Measurements from ENCODE around the gene SURF4.
"Not testable (repeated sequence)": the region's sequence is repeated elsewhere in the genome, so short reads cannot be mapped to it uniquely, and the experiment has no call there.

Gene SURF4

GRCh38 chr9:133393399-133393798, 17.5 kb upstream of the SURF4 start:
- Histone ChIP-seq H3K4me3 (ENCODE audit: low read depth in 1 of 2, low read length in 2 of 2) (no peak overlapping the region), H3K9ac (ENCODE audit: low read length) (no peak overlapping the region), H3K36me3 (ENCODE audit: insufficient read depth, low read length) (no peaks in the 10 kb centered on the region), H3K9me3 (ENCODE audit: low read length) (no peaks in the 10 kb centered on the region), H3K27ac (ENCODE audit: low read depth, low read length) (no peak overlapping the region), H3K27me3 (ENCODE audit: control insufficient read depth in 1 of 2, insufficient read depth in 2 of 2, low read length in 2 of 2) (peaks cover 0 to 10% of the 10 kb centered on the region in 2 donors), H3K4me1 (ENCODE audit: insufficient read depth, low read length) (no peaks in the 10 kb centered on the region)

GRCh38 chr9:133392308-133392707, 16.4 kb upstream of the SURF4 start:
- not testable (repeated sequence) for H3K27ac ChIP-seq (ENCODE audit: low read depth, low read length); H3K36me3 ChIP-seq (ENCODE audit: insufficient read depth, low read length); H3K4me1 ChIP-seq (ENCODE audit: insufficient read depth, low read length); H3K27me3 ChIP-seq (ENCODE audit: control insufficient read depth in 1 of 2, insufficient read depth in 2 of 2, low read length in 2 of 2); H3K9ac ChIP-seq (ENCODE audit: low read length); H3K4me3 ChIP-seq (ENCODE audit: low read depth in 1 of 2, low read length in 2 of 2); H3K9me3 ChIP-seq (ENCODE audit: low read length)

DNA sequence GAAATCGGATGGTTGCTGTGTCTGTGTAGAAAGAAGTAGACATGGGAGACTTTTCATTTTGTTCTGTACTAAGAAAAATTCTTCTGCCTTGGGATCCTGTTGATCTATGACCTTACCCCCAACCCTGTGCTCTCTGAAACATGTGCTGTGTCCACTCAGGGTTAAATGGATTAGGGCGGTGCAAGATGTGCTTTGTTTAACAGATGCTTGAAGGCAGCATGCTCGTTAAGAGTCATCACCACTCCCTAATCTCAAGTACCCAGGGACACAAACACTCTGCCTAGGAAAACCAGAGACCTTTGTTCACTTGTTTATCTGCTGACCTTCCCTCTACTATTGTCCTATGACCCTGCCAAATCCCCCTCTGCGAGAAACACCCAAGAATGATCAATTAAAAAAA, 15.6 kb upstream of the SURF4 start:
- H3K4me1 ChIP-seq (ENCODE audit: insufficient read depth, low read length); H3K4me3 ChIP-seq (ENCODE audit: low read depth in 1 of 2, low read length in 2 of 2); H3K9me3 ChIP-seq (ENCODE audit: low read length); H3K27ac ChIP-seq (ENCODE audit: low read depth, low read length); H3K36me3 ChIP-seq (ENCODE audit: insufficient read depth, low read length); H3K9ac ChIP-seq (ENCODE audit: low read length); H3K27me3 ChIP-seq (ENCODE audit: control insufficient read depth in 1 of 2, insufficient read depth in 2 of 2, low read length in 2 of 2): not testable (repeated sequence)

GRCh38 chr9:133390713-133391112, 14.9 kb upstream of the SURF4 start:
- Histone ChIP-seq H3K9me3 (ENCODE audit: low read length) (no peaks in the 10 kb centered on the region), H3K9ac (ENCODE audit: low read length) (no peak overlapping the region), H3K4me1 (ENCODE audit: insufficient read depth, low read length) (no peaks in the 10 kb centered on the region), H3K27ac (ENCODE audit: low read depth, low read length) (no peak overlapping the region), H3K36me3 (ENCODE audit: insufficient read depth, low read length) (no peaks in the 10 kb centered on the region), H3K4me3 (ENCODE audit: low read depth in 1 of 2, low read length in 2 of 2) (no peak overlapping the region), H3K27me3 (ENCODE audit: control insufficient read depth in 1 of 2, insufficient read depth in 2 of 2, low read length in 2 of 2) (peaks cover 0 to 10% of the 10 kb centered on the region in 2 donors)

DNA sequence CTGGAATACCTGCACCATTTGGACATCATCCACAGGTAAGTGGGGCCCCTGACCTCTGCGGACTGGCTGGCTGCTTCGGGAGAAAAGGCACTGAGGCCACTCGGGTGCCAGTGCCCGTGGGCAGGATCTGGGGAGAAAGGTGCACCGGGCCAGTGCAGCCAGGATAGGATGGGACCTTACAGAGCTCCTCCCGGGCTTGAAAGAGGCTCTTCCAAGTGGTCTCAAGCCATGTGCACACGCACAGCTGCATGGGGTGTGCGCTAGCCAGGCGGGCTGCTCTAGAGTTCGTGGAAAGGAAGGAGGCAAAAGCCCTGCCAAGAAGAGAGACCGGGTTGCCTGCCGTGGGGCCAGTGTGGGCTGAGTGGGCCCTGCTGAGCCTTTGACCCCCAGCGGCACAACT, 13.7 kb upstream of the SURF4 start:
- H3K27me3 ChIP-seq (ENCODE audit: control insufficient read depth in 1 of 2, insufficient read depth in 2 of 2, low read length in 2 of 2) = peaks cover 0 to 3% of the 10 kb centered on the region in 2 donors
- no peaks in the 10 kb centered on the region for H3K9me3 ChIP-seq (ENCODE audit: low read length)
- no peak overlapping the region for H3K4me3 ChIP-seq (ENCODE audit: low read depth in 1 of 2, low read length in 2 of 2)
- no peaks in the 10 kb centered on the region for H3K36me3 ChIP-seq (ENCODE audit: insufficient read depth, low read length)
- H3K4me1 ChIP-seq (ENCODE audit: insufficient read depth, low read length) = no peaks in the 10 kb centered on the region
- no peak overlapping the region for H3K27ac ChIP-seq (ENCODE audit: low read depth, low read length)
- H3K9ac ChIP-seq (ENCODE audit: low read length) = no peak overlapping the region

DNA sequence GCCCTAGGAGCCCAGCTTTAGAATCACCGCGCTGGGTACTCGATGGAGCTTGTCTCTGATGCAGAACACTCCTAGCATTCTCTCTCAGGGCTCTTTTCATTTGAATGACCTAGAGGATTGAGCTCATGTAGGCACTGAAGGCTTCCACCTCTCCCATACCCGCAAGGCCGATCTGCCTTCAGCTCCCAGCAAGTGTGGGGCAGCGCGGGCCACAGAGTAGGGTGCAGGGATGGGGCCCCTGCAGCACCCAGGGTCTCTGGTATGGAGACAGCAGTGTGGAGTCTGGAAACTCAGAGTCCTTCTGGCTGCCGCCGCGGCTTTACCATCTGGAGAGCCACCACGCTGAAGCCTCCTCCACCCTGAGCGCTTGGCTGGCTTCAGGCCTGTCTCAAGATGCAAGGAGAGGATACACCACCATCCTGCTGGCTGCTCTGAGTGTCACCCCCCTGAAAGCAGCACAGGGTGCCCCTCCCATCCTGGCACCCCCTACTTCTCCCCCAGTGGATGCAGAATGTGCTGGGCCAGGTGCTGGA, 13.2 kb upstream of the SURF4 start:
- no peak overlapping the region for H3K9ac ChIP-seq (ENCODE audit: low read length)
- no peak overlapping the region for H3K27ac ChIP-seq (ENCODE audit: low read depth, low read length)
- no peak overlapping the region for H3K4me3 ChIP-seq (ENCODE audit: low read depth in 1 of 2, low read length in 2 of 2)
- H3K36me3 ChIP-seq (ENCODE audit: insufficient read depth, low read length) = no peaks in the 10 kb centered on the region
- no peaks in the 10 kb centered on the region for H3K9me3 ChIP-seq (ENCODE audit: low read length)
- H3K27me3 ChIP-seq (ENCODE audit: control insufficient read depth in 1 of 2, insufficient read depth in 2 of 2, low read length in 2 of 2) = no peaks in the 10 kb centered on the region
- no peaks in the 10 kb centered on the region for H3K4me1 ChIP-seq (ENCODE audit: insufficient read depth, low read length)

- Histone ChIP-seq H3K27ac (ENCODE audit: low read depth, low read length) (no peak overlapping the region), H3K4me1 (ENCODE audit: insufficient read depth, low read length) (no peaks in the 10 kb centered on the region), H3K4me3 (ENCODE audit: low read depth in 1 of 2, low read length in 2 of 2) (no peak overlapping the region), H3K9ac (ENCODE audit: low read length) (no peak overlapping the region), H3K36me3 (ENCODE audit: insufficient read depth, low read length) (no peaks in the 10 kb centered on the region), H3K9me3 (ENCODE audit: low read length) (no peaks in the 10 kb centered on the region), H3K27me3 (ENCODE audit: control insufficient read depth in 1 of 2, insufficient read depth in 2 of 2, low read length in 2 of 2) (no peaks in the 10 kb centered on the region)
Observed at GRCh38 chr9:133387680-133388079, 11.8 kb upstream of the SURF4 start.

DNA sequence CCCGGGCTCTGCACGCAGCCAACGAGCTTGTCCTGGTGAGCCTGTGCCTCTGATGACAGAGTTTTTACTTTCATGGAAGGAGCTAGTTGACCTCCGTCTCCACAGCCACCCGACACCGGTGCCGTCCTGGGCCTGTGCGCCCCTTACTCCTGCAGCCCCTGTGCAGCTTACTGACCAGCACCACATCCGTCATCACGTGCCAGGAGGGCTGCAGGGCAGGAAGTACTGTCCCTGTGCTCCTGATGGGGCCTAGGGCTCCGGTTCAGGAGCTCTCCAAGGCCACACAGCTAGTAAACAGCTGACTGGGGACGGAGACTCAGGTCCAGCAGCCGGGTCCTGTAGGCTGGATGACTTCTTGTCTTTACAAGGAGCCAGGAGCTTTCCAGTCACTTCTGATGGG, 10.5 kb upstream of the SURF4 start:
- H3K4me3 ChIP-seq (ENCODE audit: low read depth in 1 of 2, low read length in 2 of 2) = no peak overlapping the region
- no peak overlapping the region for H3K9ac ChIP-seq (ENCODE audit: low read length)
- H3K4me1 ChIP-seq (ENCODE audit: insufficient read depth, low read length) = no peaks in the 10 kb centered on the region
- no peaks in the 10 kb centered on the region for H3K27me3 ChIP-seq (ENCODE audit: control insufficient read depth in 1 of 2, insufficient read depth in 2 of 2, low read length in 2 of 2)
- no peaks in the 10 kb centered on the region for H3K9me3 ChIP-seq (ENCODE audit: low read length)
- H3K27ac ChIP-seq (ENCODE audit: low read depth, low read length) = no peak overlapping the region
- H3K36me3 ChIP-seq (ENCODE audit: insufficient read depth, low read length) = no peaks in the 10 kb centered on the region

- H3K4me1 ChIP-seq (ENCODE audit: insufficient read depth, low read length) = no peaks in the 10 kb centered on the region
- H3K36me3 ChIP-seq (ENCODE audit: insufficient read depth, low read length) = no peaks in the 10 kb centered on the region
- no peak overlapping the region for H3K4me3 ChIP-seq (ENCODE audit: low read depth in 1 of 2, low read length in 2 of 2)
- H3K9ac ChIP-seq (ENCODE audit: low read length) = no peak overlapping the region
- H3K9me3 ChIP-seq (ENCODE audit: low read length) = no peaks in the 10 kb centered on the region
- no peaks in the 10 kb centered on the region for H3K27me3 ChIP-seq (ENCODE audit: control insufficient read depth in 1 of 2, insufficient read depth in 2 of 2, low read length in 2 of 2)
- no peak overlapping the region for H3K27ac ChIP-seq (ENCODE audit: low read depth, low read length)
Observed at GRCh38 chr9:133385452-133385851, 9.6 kb upstream of the SURF4 start.

DNA sequence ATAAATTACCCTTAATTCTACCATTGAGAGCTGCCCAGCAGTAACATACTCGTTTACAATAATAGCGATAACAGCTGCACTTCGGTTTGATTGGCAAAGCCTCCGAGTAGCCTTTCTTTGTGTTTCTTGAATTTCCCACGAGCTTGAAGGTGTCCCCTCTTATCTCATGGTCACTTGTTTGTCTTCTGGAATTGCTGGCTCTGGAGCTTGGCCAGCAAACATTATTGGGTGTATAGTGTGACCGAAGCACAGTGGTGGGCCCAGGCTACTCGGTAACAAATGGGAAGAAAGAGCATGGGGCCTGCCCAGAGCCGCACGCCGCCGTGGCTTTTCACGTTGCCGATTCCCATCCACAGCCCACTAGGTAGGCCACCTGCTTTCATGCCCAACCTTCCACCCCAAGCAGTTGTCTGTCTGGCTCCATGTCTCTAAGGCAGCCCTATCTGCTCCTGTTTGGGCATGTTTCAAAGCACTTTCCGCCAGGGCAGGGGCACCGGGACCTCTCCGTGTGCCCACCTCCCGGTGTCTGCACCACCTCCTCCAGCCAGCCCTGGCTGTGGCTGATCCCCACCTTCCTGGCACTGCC, 9.0 kb upstream of the SURF4 start:
- Histone ChIP-seq H3K4me3 (ENCODE audit: low read depth in 1 of 2, low read length in 2 of 2) (no peak overlapping the region), H3K9me3 (ENCODE audit: low read length) (no peaks in the 10 kb centered on the region), H3K4me1 (ENCODE audit: insufficient read depth, low read length) (no peaks in the 10 kb centered on the region), H3K27me3 (ENCODE audit: control insufficient read depth in 1 of 2, insufficient read depth in 2 of 2, low read length in 2 of 2) (no peaks in the 10 kb centered on the region), H3K27ac (ENCODE audit: low read depth, low read length) (no peak overlapping the region), H3K9ac (ENCODE audit: low read length) (no peak overlapping the region), H3K36me3 (ENCODE audit: insufficient read depth, low read length) (no peaks in the 10 kb centered on the region)

DNA sequence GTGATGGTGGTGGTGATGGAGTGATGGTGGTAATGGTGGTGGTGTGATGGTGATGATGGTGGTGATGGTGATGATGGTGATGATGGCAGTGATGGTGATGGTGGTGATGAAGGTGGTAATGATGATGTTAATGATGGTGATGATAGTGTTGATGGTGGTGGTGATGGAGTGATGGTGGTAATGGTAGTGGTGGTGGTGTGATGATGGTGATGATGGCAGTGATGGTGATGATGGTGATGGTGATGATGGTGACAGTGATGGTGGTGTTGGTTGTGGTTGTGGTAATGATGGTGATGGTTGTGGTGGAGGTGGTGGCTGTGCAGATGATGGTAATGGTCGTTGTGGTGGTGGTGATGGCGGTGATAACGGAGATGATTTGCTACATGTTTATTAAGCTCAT, 7.6 kb upstream of the SURF4 start:
- H3K9me3 ChIP-seq (ENCODE audit: low read length) = no peaks in the 10 kb centered on the region
- no peak overlapping the region for H3K27ac ChIP-seq (ENCODE audit: low read depth, low read length)
- H3K36me3 ChIP-seq (ENCODE audit: insufficient read depth, low read length) = no peaks in the 10 kb centered on the region
- H3K9ac ChIP-seq (ENCODE audit: low read length) = no peak overlapping the region
- no peaks in the 10 kb centered on the region for H3K4me1 ChIP-seq (ENCODE audit: insufficient read depth, low read length)
- H3K4me3 ChIP-seq (ENCODE audit: low read depth in 1 of 2, low read length in 2 of 2) = no peak overlapping the region
- H3K27me3 ChIP-seq (ENCODE audit: control insufficient read depth in 1 of 2, insufficient read depth in 2 of 2, low read length in 2 of 2) = no peaks in the 10 kb centered on the region

GRCh38 chr9:133382507-133383141, 6.8 kb upstream of the SURF4 start:
- H3K27ac ChIP-seq (ENCODE audit: low read depth, low read length) = no peak overlapping the region
- no peaks in the 10 kb centered on the region for H3K9me3 ChIP-seq (ENCODE audit: low read length)
- H3K36me3 ChIP-seq (ENCODE audit: insufficient read depth, low read length) = no peaks in the 10 kb centered on the region
- H3K4me3 ChIP-seq (ENCODE audit: low read depth in 1 of 2, low read length in 2 of 2) = no peak overlapping the region
- H3K4me1 ChIP-seq (ENCODE audit: insufficient read depth, low read length) = no peaks in the 10 kb centered on the region
- H3K27me3 ChIP-seq (ENCODE audit: control insufficient read depth in 1 of 2, insufficient read depth in 2 of 2, low read length in 2 of 2) = no peaks in the 10 kb centered on the region
- H3K9ac ChIP-seq (ENCODE audit: low read length) = no peak overlapping the region

All from muscle layer of colon (tissue), 2 donors.